Hepatocyte (in vitro differentiated cells): Measurements from ENCODE around the gene ACACA. TPM values are rescaled to one million over a fixed set of nuclear protein-coding genes. Genes with fewer than 3 reads are reported as not detected.

Source experiments
- DNase-seq: peaks from one replicate; pipeline ENCODE4 v3.0.0-alpha.2; 2016; ENCODE audit warnings: low spot score
- H2AFZ ChIP-seq: fragments of 200-600 bp; sonication (generic); 2 replicates; pipeline ENCODE4 v1.6.0; 2016; ENCODE audit warnings: antibody characterized with exemption, mild to moderate bottlenecking
- H3K27ac ChIP-seq: fragments of 200-600 bp; sonication (generic); 2 replicates; pipeline ENCODE4 v1.5.1; 2016; ENCODE audit warnings: mild to moderate bottlenecking
- H3K27me3 ChIP-seq: fragments of 200-600 bp; sonication (generic); 2 replicates; pipeline ENCODE4 v1.6.1; 2016
- H3K36me3 ChIP-seq: fragments of 200-600 bp; sonication (generic); replicated peaks from 2 replicates; pipeline ENCODE4 v1.5.1; 2016; ENCODE audit warnings: low read depth; ENCODE audit not compliant: insufficient read depth
- H3K4me1 ChIP-seq: fragments of 200-600 bp; sonication (generic); 2 replicates; pipeline ENCODE4 v1.5.1; 2016; ENCODE audit warnings: mild to moderate bottlenecking, moderate library complexity; ENCODE audit not compliant: insufficient read depth
- H3K4me2 ChIP-seq: fragments of 200-600 bp; sonication (generic); 2 replicates; pipeline ENCODE4 v1.6.0; 2016
- H3K4me3 ChIP-seq: fragments of 200-600 bp; sonication (generic); 2 replicates; pipeline ENCODE4 v1.5.1; 2016; ENCODE audit warnings: mild to moderate bottlenecking
- H3K79me2 ChIP-seq: fragments of 200-600 bp; sonication (generic); 2 replicates; pipeline ENCODE4 v1.6.0; 2017; ENCODE audit warnings: mild to moderate bottlenecking
- H3K9me2 ChIP-seq: fragments of 200-600 bp; sonication (generic); replicated peaks from 2 replicates; pipeline ENCODE4 v1.6.0; 2017; ENCODE audit warnings: mild to moderate bottlenecking; ENCODE audit not compliant: insufficient read depth
- H3K9me3 ChIP-seq: fragments of 200-600 bp; sonication (generic); 2 replicates; pipeline ENCODE4 v1.5.1; 2016; ENCODE audit warnings: low read depth, mild to moderate bottlenecking
- H4K20me1 ChIP-seq: fragments of 200-600 bp; sonication (generic); 2 replicates; pipeline ENCODE4 v1.6.0; 2016; ENCODE audit warnings: mild to moderate bottlenecking; ENCODE audit not compliant: insufficient read depth, poor library complexity, severe bottlenecking
- CTCF ChIP-seq: fragments of 200-600 bp; sonication (generic); IDR thresholded peaks from 2 replicates; pipeline ENCODE4 v1.5.1; 2016; ENCODE audit warnings: antibody characterized with exemption, mild to moderate bottlenecking; ENCODE audit not compliant: poor library complexity
- EZH2 ChIP-seq: fragments of 200-600 bp; sonication (generic); IDR thresholded peaks from 2 replicates; pipeline ENCODE4 v1.6.1; 2016; ENCODE audit warnings: antibody characterized with exemption, mild to moderate bottlenecking, borderline replicate concordance
- EZH2phosphoT487 ChIP-seq: fragments of 200-600 bp; sonication (generic); IDR thresholded peaks from one replicate; pipeline ENCODE4 v1.6.1; 2018; ENCODE audit warnings: antibody characterized with exemption, mild to moderate bottlenecking, low read depth, moderate library complexity; ENCODE audit not compliant: unreplicated experiment, severe bottlenecking
- WGBS: methylation state at CpG from one replicate; pipeline ENCODE4 v1.1.6; 2016; ENCODE audit warnings: low lambda C conversion rate; ENCODE audit errors: missing lambda C conversion rate; 5-methylcytosine and 5-hydroxymethylcytosine counted together
- polyA plus RNA-seq: library from polyadenylated mRNA; unstranded; fragments of >200 nt; fragmentation: Nextera tagmentation; extraction: Ambion mirVana; gene quantifications from 2 replicates; pipeline ENCODE4 v1.2.1, GENCODE V29; 2016
- total RNA-seq: library from RNA; depleted of rRNA; stranded (reverse); fragments of >200 nt; gene quantifications from 2 replicates; pipeline ENCODE4 v1.2.3, GENCODE V29; 2014

Gene ACACA
- total and polyA plus RNA-seq, 2 experiments from 2014 or later = 37.4 to 53.8 TPM

- TF ChIP-seq EZH2phosphoT487 (no peak), EZH2 (no peak), CTCF (no peak)
- H3K36me3 ChIP-seq = no peaks in the 10 kb centered on the region
- H3K79me2 ChIP-seq = no peaks in the 10 kb centered on the region
- H3K4me3 ChIP-seq = no peak overlapping the region
- H4K20me1 ChIP-seq = no peaks in the 10 kb centered on the region
- 89% methylated on average over 2 of the region's 2 CpGs for WGBS
- H3K27me3 ChIP-seq = no peaks in the 10 kb centered on the region
- H3K4me1 ChIP-seq = no peaks in the 10 kb centered on the region
- H2AFZ ChIP-seq = no peak overlapping the region
- no peak for DNase-seq
- H3K4me2 ChIP-seq = no peak overlapping the region
- H3K9me2 ChIP-seq = no peaks in the 10 kb centered on the region
- no peaks in the 10 kb centered on the region for H3K9me3 ChIP-seq
- no peak overlapping the region for H3K27ac ChIP-seq
Measured at GRCh38 chr17:37170881-37171425, 235.7 kb downstream of the ACACA start.

- Histone ChIP-seq H3K36me3 (no peaks in the 10 kb centered on the region), H3K9me3 (no peaks in the 10 kb centered on the region), H3K9me2 (no peaks in the 10 kb centered on the region), H4K20me1 (no peaks in the 10 kb centered on the region), H3K27me3 (no peaks in the 10 kb centered on the region), H3K4me1 (no peaks in the 10 kb centered on the region), H3K27ac (no peak overlapping the region), H3K4me2 (no peak overlapping the region), H2AFZ (no peak overlapping the region), H3K79me2 (no peaks in the 10 kb centered on the region), H3K4me3 (no peak overlapping the region)
- no peak for TF ChIP-seq EZH2
- TF ChIP-seq CTCF = no peak
- no peak for TF ChIP-seq EZH2phosphoT487
- no peak for DNase-seq
- WGBS = 54% methylated on average over 3 of the region's 3 CpGs
Measured at GRCh38 chr17:37168731-37169353, 237.8 kb downstream of the ACACA start.

GRCh38 chr17:37167756-37168155 is 238.9 kb downstream of the ACACA start:
- Histone ChIP-seq H2AFZ (no peak overlapping the region), H3K4me3 (no peak overlapping the region), H3K4me1 (no peaks in the 10 kb centered on the region), H3K9me2 (no peaks in the 10 kb centered on the region), H3K9me3 (no peaks in the 10 kb centered on the region), H3K27me3 (no peaks in the 10 kb centered on the region), H4K20me1 (no peaks in the 10 kb centered on the region), H3K4me2 (no peak overlapping the region), H3K27ac (no peak overlapping the region), H3K36me3 (no peaks in the 10 kb centered on the region), H3K79me2 (no peaks in the 10 kb centered on the region)
- 100% methylated on average over 1 of the region's 1 CpG for WGBS
- no peak for TF ChIP-seq EZH2phosphoT487
- TF ChIP-seq EZH2 = no peak
- TF ChIP-seq CTCF = no peak
- no peak for DNase-seq
